Right lobe of liver (tissue), 4 donors: Measurements from ENCODE around the gene HCLS1.

Experiments used
- POLR2A ChIP-seq: fragments of 450-650 bp; IDR thresholded peaks from one replicate; pipeline ENCODE4 v1.6.1; 2017; ENCODE audit warnings: antibody characterized with exemption, mild to moderate bottlenecking
- TF ChIP-seq, protein P1 (sequence below), 4 donors: fragments of 200-600 bp in 3 of 4; fragments of 450-650 bp in 1 of 4; IDR thresholded peaks; one replicate each; pipeline versions ENCODE4 v1.5.1 to v1.8.0; 2016 to 2022; ENCODE audit warnings: antibody characterized with exemption in 4 of 4, mild to moderate bottlenecking in 2 of 4
- donor health status: DM: no; HTN: no; CAD: no.
- donor health status: DM: no; HTN: no; CAD: no.
- donor health status: DM: no; HTN: yes; CAD: no.

GRCh38 chr3:121637922-121638321 lies 22.8 kb downstream of the HCLS1 start:
- TF ChIP-seq, protein P1, sequence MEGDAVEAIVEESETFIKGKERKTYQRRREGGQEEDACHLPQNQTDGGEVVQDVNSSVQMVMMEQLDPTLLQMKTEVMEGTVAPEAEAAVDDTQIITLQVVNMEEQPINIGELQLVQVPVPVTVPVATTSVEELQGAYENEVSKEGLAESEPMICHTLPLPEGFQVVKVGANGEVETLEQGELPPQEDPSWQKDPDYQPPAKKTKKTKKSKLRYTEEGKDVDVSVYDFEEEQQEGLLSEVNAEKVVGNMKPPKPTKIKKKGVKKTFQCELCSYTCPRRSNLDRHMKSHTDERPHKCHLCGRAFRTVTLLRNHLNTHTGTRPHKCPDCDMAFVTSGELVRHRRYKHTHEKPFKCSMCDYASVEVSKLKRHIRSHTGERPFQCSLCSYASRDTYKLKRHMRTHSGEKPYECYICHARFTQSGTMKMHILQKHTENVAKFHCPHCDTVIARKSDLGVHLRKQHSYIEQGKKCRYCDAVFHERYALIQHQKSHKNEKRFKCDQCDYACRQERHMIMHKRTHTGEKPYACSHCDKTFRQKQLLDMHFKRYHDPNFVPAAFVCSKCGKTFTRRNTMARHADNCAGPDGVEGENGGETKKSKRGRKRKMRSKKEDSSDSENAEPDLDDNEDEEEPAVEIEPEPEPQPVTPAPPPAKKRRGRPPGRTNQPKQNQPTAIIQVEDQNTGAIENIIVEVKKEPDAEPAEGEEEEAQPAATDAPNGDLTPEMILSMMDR (IDR thresholded peaks at IDR 0.05), result no peak
- no peak for TF ChIP-seq POLR2A
